GM19239 (cell line): ENCODE results near the gene ZNF367.

Source experiments
- DNase-seq: peaks from one replicate; pipeline ENCODE4 v3.0.0; 2011; ENCODE audit warnings: low spot score; ENCODE audit not compliant: insufficient read length
- FAIRE-seq: peaks from 2 replicates; lab custom pipeline; 2011; peaks lifted over from hg19 to GRCh38; lab: Jason Lieb, UNC

Gene ZNF367

GRCh38 chr9:96418083-96418919, at the start of gene ZNF367:
Gene ZNF367, minus strand, starts transcription at chr9:96418370. Its CDS starts 338 bp downstream, at chr9:96418032.
- FAIRE-seq (peak; percentile 76), DNase-seq (peak; percentile 74)

GRCh38 chr9:96467784-96468183, 49.6 kb upstream of the ZNF367 start:
- FAIRE-seq = no peak

GRCh38 chr9:96464426-96464825, 46.3 kb upstream of the ZNF367 start:
- FAIRE-seq (no peak), DNase-seq (no peak)

More at GRCh38 chr9:96467784-96468183, 49.6 kb upstream of the ZNF367 start:
- DNase-seq = no peak

GRCh38 chr9:96462541-96462940, 44.4 kb upstream of the ZNF367 start:
- FAIRE-seq (no peak), DNase-seq (no peak)

GRCh38 chr9:96461336-96461735, 43.2 kb upstream of the ZNF367 start:
- DNase-seq = no peak
- FAIRE-seq = no peak

GRCh38 chr9:96460882-96461281, 42.7 kb upstream of the ZNF367 start:
- DNase-seq (no peak), FAIRE-seq (no peak)

GRCh38 chr9:96460470-96460869, 42.3 kb upstream of the ZNF367 start:
- DNase-seq = no peak
- no peak for FAIRE-seq

GRCh38 chr9:96459268-96460007, 41.3 kb upstream of the ZNF367 start:
- FAIRE-seq (no peak), DNase-seq (no peak)

GRCh38 chr9:96458226-96458625, 40.1 kb upstream of the ZNF367 start:
- DNase-seq (no peak), FAIRE-seq (no peak)

GRCh38 chr9:96457266-96457665, 39.1 kb upstream of the ZNF367 start:
- DNase-seq (no peak), FAIRE-seq (no peak)

GRCh38 chr9:96453625-96454024, 35.5 kb upstream of the ZNF367 start:
- no peak for FAIRE-seq
- no peak for DNase-seq

- no peak for FAIRE-seq
- peak; percentile 18 for DNase-seq
Observed at GRCh38 chr9:96450613-96451528, 32.7 kb upstream of the ZNF367 start.

- DNase-seq = peak; percentile 94
- peak; percentile 79 for FAIRE-seq
Observed at GRCh38 chr9:96449845-96450612, 31.9 kb upstream of the ZNF367 start, which contains the start of gene HABP4. Gene HABP4, plus strand, starts transcription at chr9:96450169. Its CDS starts 111 bp downstream, at chr9:96450280.

GRCh38 chr9:96449523-96449844, 31.3 kb upstream of the ZNF367 start:
- no peak for FAIRE-seq
- no peak for DNase-seq

- DNase-seq (no peak), FAIRE-seq (no peak)
Observed at GRCh38 chr9:96448546-96449170, 30.5 kb upstream of the ZNF367 start.

- FAIRE-seq = no peak
- DNase-seq = no peak
Observed at GRCh38 chr9:96447406-96447805, 29.2 kb upstream of the ZNF367 start.

GRCh38 chr9:96442491-96442890, 24.3 kb upstream of the ZNF367 start:
- DNase-seq (no peak), FAIRE-seq (no peak)

GRCh38 chr9:96441798-96442445, 23.8 kb upstream of the ZNF367 start:
- DNase-seq (no peak), FAIRE-seq (peak; percentile 51)
